H1 (cell line): ENCODE measurements around the gene DPF3. TPM values are rescaled to one million over a fixed set of nuclear protein-coding genes. Genes with fewer than 3 reads are reported as not detected.

ENCODE experiments used
- CTCF ChIA-PET: fragments of 300-600 bp; sonication (Branson Sonifier 250); formaldehyde crosslinking; loops from one replicate; lab custom pipeline; 2021; ENCODE audit not compliant: partially characterized antibody; lab: Charles Lee
- POLR2A ChIA-PET: fragments of 300-600 bp; sonication (Branson Sonifier 250); formaldehyde crosslinking; loops from one replicate; lab custom pipeline; 2021; ENCODE audit warnings: inconsistent platforms; ENCODE audit not compliant: partially characterized antibody; lab: Charles Lee
- DNase-seq, 2 experiments: peaks; one replicate each; pipeline versions ENCODE4 v3.0.0 to v3.0.0-alpha.2; 2010 to 2022; ENCODE audit warnings: low spot score in 2 of 2, low read depth in 1 of 2, mixed read lengths in 1 of 2
- FAIRE-seq: peaks from 2 replicates; lab custom pipeline; 2011; peaks lifted over from hg19 to GRCh38; lab: Jason Lieb, UNC
- H2AFZ ChIP-seq: 2 replicates; pipeline ENCODE4 v1.8.1; 2012; ENCODE audit warnings: low read length, inconsistent platforms
- H2AK5ac ChIP-seq: 2 replicates; pipeline ENCODE4 v1.6.1; 2013; ENCODE audit warnings: low read depth, low read length
- H2BK120ac ChIP-seq: replicated peaks from 2 replicates; pipeline ENCODE3; 2013; ENCODE audit warnings: low read depth, low read length, inconsistent platforms
- H2BK12ac ChIP-seq: 2 replicates; pipeline ENCODE4 v1.6.1; 2013; ENCODE audit warnings: low read depth, low read length
- H2BK15ac ChIP-seq: 2 replicates; pipeline ENCODE4 v1.6.1; 2013; ENCODE audit warnings: low read length
- H2BK20ac ChIP-seq: 2 replicates; pipeline ENCODE4 v1.6.1; 2013; ENCODE audit warnings: low read length
- H2BK5ac ChIP-seq: 2 replicates; pipeline ENCODE4 v1.6.1; 2013; ENCODE audit warnings: low read depth, low read length
- H3K14ac ChIP-seq: 2 replicates; pipeline ENCODE4 v1.6.1; 2013; ENCODE audit warnings: inconsistent platforms; ENCODE audit not compliant: insufficient read length
- H3K18ac ChIP-seq: 2 replicates; pipeline ENCODE4 v1.6.1; 2013; ENCODE audit warnings: low read length; ENCODE audit errors: extremely low read depth
- H3K23ac ChIP-seq: 2 replicates; pipeline ENCODE4 v1.6.1; 2013; ENCODE audit warnings: inconsistent platforms; ENCODE audit not compliant: insufficient read length
- H3K23me2 ChIP-seq: 2 replicates; pipeline ENCODE4 v1.6.1; 2013; ENCODE audit warnings: low read depth, low read length
- H3K27ac ChIP-seq: 2 replicates; pipeline ENCODE4 v1.6.1; 2011; ENCODE audit warnings: low read depth, low read length, inconsistent platforms
- H3K27me3 ChIP-seq, 4 experiments: replicated peaks in 1 of 4; 1 replicate in 1 of 4; 2 replicates in 3 of 4; pipeline versions ENCODE4 v1.6.1 to v1.8.1; 2011 to 2013; ENCODE audit warnings: low read length in 3 of 4, mild to moderate bottlenecking in 3 of 4, inconsistent platforms in 2 of 4, mixed read lengths in 2 of 4, moderate library complexity in 1 of 4; ENCODE audit not compliant: control insufficient read depth in 3 of 4, insufficient read depth in 3 of 4; ENCODE audit errors: extremely low read depth in 1 of 4
- H3K36me3 ChIP-seq, 4 experiments: 2 replicates each; pipeline versions ENCODE4 v1.6.1 to v1.8.1; 2011 to 2013; ENCODE audit warnings: mild to moderate bottlenecking in 4 of 4, low read length in 3 of 4, moderate library complexity in 2 of 4, control low read depth in 1 of 4, inconsistent platforms in 1 of 4; ENCODE audit not compliant: insufficient read depth in 4 of 4, control insufficient read depth in 2 of 4
- H3K4ac ChIP-seq: replicated peaks from 2 replicates; pipeline ENCODE3; 2013; ENCODE audit warnings: low read length, low read depth, mixed read lengths, inconsistent platforms; ENCODE audit not compliant: insufficient read length
- H3K4me1 ChIP-seq, 4 experiments: replicated peaks in 1 of 4; 1 replicate in 1 of 4; 2 replicates in 3 of 4; pipeline versions ENCODE4 v1.6.1 to v1.8.1; 2011 to 2013; ENCODE audit warnings: low read length in 3 of 4, inconsistent platforms in 2 of 4, mixed read lengths in 1 of 4; ENCODE audit not compliant: insufficient read depth in 4 of 4, control insufficient read depth in 3 of 4
- H3K4me2 ChIP-seq, 2 experiments: 2 replicates each; pipeline versions ENCODE4 v1.6.1 to v1.8.1; 2011 to 2013; ENCODE audit warnings: low read depth in 2 of 2, low read length in 2 of 2, control low read depth in 1 of 2, inconsistent platforms in 1 of 2, mild to moderate bottlenecking in 1 of 2; ENCODE audit not compliant: insufficient read depth in 1 of 2
- H3K4me3 ChIP-seq, 4 experiments: fragments of 200-600, 300-600 bp in 1 of 4; sonication (generic), shearing (Covaris generic), sonication (Bioruptor Twin) in 1 of 4; 2 replicates each; pipeline versions ENCODE4 v1.5.1 to v1.8.1; 2011 to 2016; ENCODE audit warnings: low read length in 4 of 4, low read depth in 3 of 4, control low read depth in 2 of 4, inconsistent platforms in 2 of 4, mild to moderate bottlenecking in 2 of 4, mixed read lengths in 1 of 4, moderate library complexity in 1 of 4; ENCODE audit not compliant: insufficient read depth in 2 of 4; ENCODE audit errors: extremely low read depth in 1 of 4
- H3K56ac ChIP-seq: replicated peaks from 2 replicates; pipeline ENCODE3; 2013; ENCODE audit warnings: low read depth, mild to moderate bottlenecking, mixed read lengths, low read length, inconsistent platforms; ENCODE audit not compliant: insufficient read length
- H3K79me1 ChIP-seq: 2 replicates; pipeline ENCODE4 v1.6.1; 2013; ENCODE audit warnings: low read depth, low read length, control low read depth
- H3K79me2 ChIP-seq, 2 experiments: 2 replicates each; pipeline versions ENCODE4 v1.6.1 to v1.8.1; 2012 to 2013; ENCODE audit warnings: low read length in 2 of 2, mild to moderate bottlenecking in 2 of 2, inconsistent platforms in 1 of 2; ENCODE audit not compliant: insufficient read depth in 2 of 2, control insufficient read depth in 1 of 2
- H3K9ac ChIP-seq, 4 experiments: replicated peaks in 1 of 4; 1 replicate in 1 of 4; 2 replicates in 3 of 4; pipeline versions ENCODE4 v1.6.1 to v1.8.1; 2011 to 2013; ENCODE audit warnings: low read depth in 3 of 4, low read length in 3 of 4, control low read depth in 2 of 4, mild to moderate bottlenecking in 2 of 4, moderate library complexity in 2 of 4, inconsistent platforms in 1 of 4; ENCODE audit errors: extremely low read depth in 1 of 4
- H3K9me3 ChIP-seq, 2 experiments: 2 replicates each; pipeline versions ENCODE4 v1.6.1 to v1.8.1; 2012 to 2013; ENCODE audit warnings: mild to moderate bottlenecking in 2 of 2, moderate library complexity in 2 of 2, control low read depth in 1 of 2, inconsistent platforms in 1 of 2, low read depth in 1 of 2, low read length in 1 of 2, mixed read lengths in 1 of 2; ENCODE audit not compliant: insufficient read depth in 2 of 2
- H4K20me1 ChIP-seq, 2 experiments: replicated peaks in 1 of 2; 2 replicates each; pipeline versions ENCODE3 to v1.8.1; 2011 to 2013; ENCODE audit warnings: inconsistent platforms in 2 of 2, low read length in 2 of 2, mild to moderate bottlenecking in 1 of 2; ENCODE audit not compliant: insufficient read depth in 2 of 2, control insufficient read depth in 1 of 2
- H4K5ac ChIP-seq: 2 replicates; pipeline ENCODE4 v1.6.1; 2013; ENCODE audit warnings: low read length, low read depth, mixed read lengths, inconsistent platforms; ENCODE audit not compliant: insufficient read length
- H4K8ac ChIP-seq: 2 replicates; pipeline ENCODE4 v1.8.0; 2013; ENCODE audit warnings: mild to moderate bottlenecking, moderate library complexity, low read length, inconsistent platforms; ENCODE audit not compliant: insufficient read depth; ENCODE audit errors: extremely low read depth
- H4K91ac ChIP-seq: replicated peaks from 2 replicates; pipeline ENCODE3; 2013; ENCODE audit warnings: low read length, mixed read lengths, inconsistent platforms; ENCODE audit not compliant: insufficient read length
- KDM1A ChIP-seq: fragments of 200-600, 300-600 bp; sonication (generic); IDR thresholded peaks from 2 replicates; pipeline ENCODE4 v1.7.1; 2016; ENCODE audit warnings: mild to moderate bottlenecking, low read length, borderline replicate concordance
- POLR2A ChIP-seq, 2 experiments: IDR thresholded peaks; 1 replicate in 1 of 2; 2 replicates in 1 of 2; pipeline ENCODE4 v1.6.1; 2011; ENCODE audit warnings: low read depth in 2 of 2, low read length in 2 of 2, mild to moderate bottlenecking in 2 of 2; ENCODE audit errors: control extremely low read depth in 1 of 2
- RXRA ChIP-seq: IDR thresholded peaks from 2 replicates; pipeline ENCODE4 v1.6.1; 2011; ENCODE audit warnings: low read depth, mild to moderate bottlenecking, low read length, moderate library complexity; ENCODE audit not compliant: insufficient read depth
- SIX5 ChIP-seq: IDR thresholded peaks from 2 replicates; pipeline ENCODE4 v1.6.1; 2011; ENCODE audit warnings: mild to moderate bottlenecking, low read depth, low read length
- SP4 ChIP-seq: IDR thresholded peaks from 2 replicates; pipeline ENCODE4 v1.6.1; 2012; ENCODE audit warnings: low read length, inconsistent platforms
- USF2 ChIP-seq: IDR thresholded peaks from 2 replicates; pipeline ENCODE4 v1.6.1; 2011; ENCODE audit warnings: low read length, improper control_type of control experiment
- YY1 ChIP-seq: IDR thresholded peaks from 2 replicates; pipeline ENCODE4 v1.6.1; 2011; ENCODE audit warnings: low read depth, mild to moderate bottlenecking, low read length
- ZNF274 ChIP-seq: IDR thresholded peaks from 2 replicates; pipeline ENCODE4 v1.7.0; 2012; ENCODE audit warnings: low read length, borderline replicate concordance; ENCODE audit errors: extremely low read depth
- WGBS, 2 experiments: shearing (Covaris generic) in 1 of 2; methylation state at CpG; one replicate each; pipeline versions ENCODE4 v1.1.6 to v1.1.7; 2013 to 2015; ENCODE audit warnings: low lambda C conversion rate in 2 of 2, mixed read lengths in 2 of 2, inconsistent platforms in 1 of 2, low coverage in 1 of 2, missing lambda C conversion rate in 1 of 2; ENCODE audit not compliant: insufficient replicate concordance in 2 of 2, insufficient coverage in 1 of 2, insufficient read length in 1 of 2; ENCODE audit errors: extremely low coverage in 1 of 2, missing lambda C conversion rate in 1 of 2; 5-methylcytosine and 5-hydroxymethylcytosine counted together
- polyA plus RNA-seq, 7 experiments: library from polyadenylated mRNA; depleted of rRNA in 3 of 7; stranded (reverse) in 5 of 7; unstranded in 2 of 7; fragments of >200 nt in 5 of 7; fragments of 200-250 nt in 2 of 7; gene quantifications; 1 replicate in 5 of 7; 2 replicates in 1 of 7; 4 replicates in 1 of 7; pipeline versions ENCODE4 v1.2.1 to v1.2.3, GENCODE V29; 2011 to 2013; ENCODE audit warnings: missing spikeins in 2 of 7, mixed read lengths in 2 of 7
- total RNA-seq: library from RNA; stranded (reverse); fragmentation: NEBNext Ultra II Directional; extraction: Animal tissue kit (Norgen Biotek cat#: 25700); gene quantifications from 2 replicates; pipeline ENCODE4 v1.2.1, GENCODE V29; 2021

The DPF3 gene
- total and polyA plus RNA-seq, 2 of the 8 experiments (the other 6 are each of a cell fraction or from before 2014, with no cell fraction given) = 0.19 TPM; not detected in 1

- Histone ChIP-seq H3K9me3 (no peaks in the 10 kb centered on the region), H2AK5ac (no peak overlapping the region), H2BK20ac (no peak overlapping the region), H3K4ac (no peak overlapping the region), H3K23me2 (no peaks in the 10 kb centered on the region), H3K79me2 (no peaks in the 10 kb centered on the region; a peak in 1 of 4 replicates), H4K5ac (no peak overlapping the region), H3K4me2 (no peak overlapping the region), H3K36me3 (no peaks in the 10 kb centered on the region), H3K23ac (no peak overlapping the region), H4K91ac (no peak overlapping the region), H4K8ac (no peak overlapping the region), H4K20me1 (no peaks in the 10 kb centered on the region), H2BK5ac (no peak overlapping the region), H3K4me1 (peaks cover 0 to 4% (median 1%) of the 10 kb centered on the region in 4 experiments; a peak in 3 of 7 replicates), H2BK15ac (no peak overlapping the region), H3K9ac (no peak overlapping the region), H3K27ac (no peak overlapping the region), H3K56ac (no peak overlapping the region), H3K14ac (no peak overlapping the region), H2BK12ac (no peak overlapping the region), H3K18ac (no peak overlapping the region), H2BK120ac (no peak overlapping the region), H3K79me1 (no peaks in the 10 kb centered on the region), H2AFZ (no peak overlapping the region), H3K4me3 (no peak overlapping the region), H3K27me3 (no peaks in the 10 kb centered on the region)
- 91% methylated on average over 4 of the region's 4 CpGs; no CpG with 5 or more reads in 1 of the 2 experiments for WGBS, 2 experiments
- POLR2A ChIA-PET = interaction anchor here (1.3 kb wide), 1 partner anchor 16 kb away, joined by 3 read pairs; no protein-coding TSS in a partner anchor
- FAIRE-seq (peak; percentile 84), DNase-seq (no peak)
- CTCF ChIA-PET = interaction anchor here (0.5 to 2.2 kb wide), 7 partner anchors 8 to 338 kb away, joined by 3 to 8 read pairs (median 3); no protein-coding TSS in a partner anchor
- TF ChIP-seq USF2 (peak; percentile 45; the same call in 1 of the 2 replicates), SIX5 (peak; percentile 69), RXRA (no peak), YY1 (peak; percentile 63), POLR2A (IDR thresholded peaks at IDR 0.05; ENCODE audit: control extremely low read depth in 1 of 2, low read depth in 2 of 2, low read length in 2 of 2) (no peak), SP4 (no peak), KDM1A (no peak), ZNF274 (no peak)
Measured at GRCh38 chr14:72847721-72848120, 46.2 kb downstream of the DPF3 start.
